Activated CD8-positive, alpha-beta T cell treated with anti-CD3 and anti-CD28 coated beads for 36 hours (primary cell): ENCODE results near the gene NME7. TPM values are rescaled to one million over a fixed set of nuclear protein-coding genes. Genes with fewer than 3 reads are reported as not detected.

Experiments
- ATAC-seq: fragments of 200-7000 bp; cut with Tn5 transposase; one replicate; pipeline ENCODE4 v1.10.0; 2021; ENCODE audit warnings: mild to moderate bottlenecking, moderate library complexity
- CTCF ChIA-PET: fragments of 350-600 bp; sonication (Branson Sonifier 250); formaldehyde crosslinking; loops from one replicate; lab custom pipeline; 2021; ENCODE audit warnings: antibody characterized with exemption; lab: Charles Lee
- POLR2A ChIA-PET: fragments of 350-600 bp; sonication (Branson Sonifier 250); formaldehyde crosslinking; loops from one replicate; lab custom pipeline; 2021; ENCODE audit warnings: antibody characterized with exemption; lab: Charles Lee
- DNase-seq: peaks from one replicate; pipeline ENCODE4 v3.0.0-alpha.2; 2020
- H3K27ac Mint-ChIP-seq: one replicate; pipeline ENCODE4 v1.8.0; 2021; ENCODE audit warnings: mild to moderate bottlenecking, mixed read lengths
- H3K27me3 Mint-ChIP-seq: one replicate; pipeline ENCODE4 v1.8.0; 2021; ENCODE audit warnings: mixed read lengths
- H3K36me3 Mint-ChIP-seq: one replicate; pipeline ENCODE4 v1.8.0; 2021; ENCODE audit warnings: low read depth, mixed read lengths
- H3K4me1 Mint-ChIP-seq: one replicate; pipeline ENCODE4 v1.8.0; 2021; ENCODE audit warnings: low read depth, mixed read lengths
- H3K4me3 Mint-ChIP-seq: one replicate; pipeline ENCODE4 v1.8.0; 2021; ENCODE audit warnings: mild to moderate bottlenecking, moderate library complexity, mixed read lengths
- H3K9me3 Mint-ChIP-seq: one replicate; pipeline ENCODE4 v1.8.0; 2021; ENCODE audit warnings: mixed read lengths
- intact Hi-C: fragments of 100-400 bp; cut with micrococcal nuclease; formaldehyde crosslinking; loops from one replicate; pipeline ENCODE4 v1.10.0; 2022
- total RNA-seq, 2 experiments: library from RNA; stranded (reverse); gene quantifications; one replicate each; pipeline ENCODE4 v1.2.3, GENCODE V29; 2021
- TF ChIP-seq, protein P1 (sequence below): fragments of 200-600 bp; IDR thresholded peaks from one replicate; pipeline ENCODE4 v1.8.0; 2022; ENCODE audit warnings: antibody characterized with exemption, mild to moderate bottlenecking

The NME7 gene
- total RNA-seq, 2 experiments from 2014 or later: 15.3 to 17.4 TPM

GRCh38 chr1:169327875-169328274, 39.7 kb downstream of the NME7 start:
- ATAC-seq: no peak

DNA sequence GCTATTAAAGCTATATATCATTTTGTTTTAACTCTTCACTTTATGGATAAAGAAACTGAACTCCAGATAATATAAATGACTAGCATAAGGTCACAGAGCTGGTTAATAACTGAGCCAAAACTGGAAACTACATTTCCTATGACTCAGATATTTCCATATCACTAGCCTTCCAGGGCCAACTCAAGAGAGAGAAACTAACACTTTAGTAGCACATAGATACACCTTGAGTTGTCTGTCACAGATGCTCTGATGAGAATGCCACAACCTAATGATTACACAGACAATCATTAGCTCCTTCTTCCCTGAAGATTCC, 40.7 kb downstream of the NME7 start:
- Mint-ChIP-seq H3K4me1 (peaks cover 25% of the 10 kb centered on the region), H3K36me3 (peaks cover 26% of the 10 kb centered on the region), H3K27ac (peak overlapping the region; percentile 78), H3K9me3 (peaks cover 10% of the 10 kb centered on the region), H3K4me3 (no peak overlapping the region), H3K27me3 (no peaks in the 10 kb centered on the region)
- intact Hi-C loops: no loop called here
- ChIA-PET POLR2A (interaction anchor here (0.6 kb wide), 1 partner anchor 161 kb away, joined by 3 read pairs; no protein-coding TSS in a partner anchor), CTCF (interaction anchor here (1.0 to 2.1 kb wide), 2 partner anchors 17 to 21 kb away, joined by 3 to 16 read pairs; no protein-coding TSS in a partner anchor)
- ATAC-seq: peak; percentile 95
- no peak for DNase-seq
- TF ChIP-seq, protein P1, sequence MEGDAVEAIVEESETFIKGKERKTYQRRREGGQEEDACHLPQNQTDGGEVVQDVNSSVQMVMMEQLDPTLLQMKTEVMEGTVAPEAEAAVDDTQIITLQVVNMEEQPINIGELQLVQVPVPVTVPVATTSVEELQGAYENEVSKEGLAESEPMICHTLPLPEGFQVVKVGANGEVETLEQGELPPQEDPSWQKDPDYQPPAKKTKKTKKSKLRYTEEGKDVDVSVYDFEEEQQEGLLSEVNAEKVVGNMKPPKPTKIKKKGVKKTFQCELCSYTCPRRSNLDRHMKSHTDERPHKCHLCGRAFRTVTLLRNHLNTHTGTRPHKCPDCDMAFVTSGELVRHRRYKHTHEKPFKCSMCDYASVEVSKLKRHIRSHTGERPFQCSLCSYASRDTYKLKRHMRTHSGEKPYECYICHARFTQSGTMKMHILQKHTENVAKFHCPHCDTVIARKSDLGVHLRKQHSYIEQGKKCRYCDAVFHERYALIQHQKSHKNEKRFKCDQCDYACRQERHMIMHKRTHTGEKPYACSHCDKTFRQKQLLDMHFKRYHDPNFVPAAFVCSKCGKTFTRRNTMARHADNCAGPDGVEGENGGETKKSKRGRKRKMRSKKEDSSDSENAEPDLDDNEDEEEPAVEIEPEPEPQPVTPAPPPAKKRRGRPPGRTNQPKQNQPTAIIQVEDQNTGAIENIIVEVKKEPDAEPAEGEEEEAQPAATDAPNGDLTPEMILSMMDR: no peak

More at GRCh38 chr1:169327875-169328274, 39.7 kb downstream of the NME7 start:
- Mint-ChIP-seq H3K27ac (no peak overlapping the region), H3K4me1 (peaks cover 24% of the 10 kb centered on the region), H3K36me3 (peaks cover 31% of the 10 kb centered on the region), H3K9me3 (peaks cover 12% of the 10 kb centered on the region), H3K4me3 (no peak overlapping the region), H3K27me3 (no peaks in the 10 kb centered on the region)
- DNase-seq: no peak
- TF ChIP-seq, protein P1: no peak
- ChIA-PET POLR2A (no interaction called here), CTCF (interaction anchor here (2.1 kb wide), 1 partner anchor 20 kb away, joined by 16 read pairs; no protein-coding TSS in a partner anchor)
- intact Hi-C loops: no loop called here

GRCh38 chr1:169326261-169326955, 41.2 kb downstream of the NME7 start:
- DNase-seq: no peak
- Mint-ChIP-seq H3K36me3 (peaks cover 24% of the 10 kb centered on the region), H3K9me3 (peaks cover 10% of the 10 kb centered on the region), H3K27me3 (no peaks in the 10 kb centered on the region), H3K4me1 (peaks cover 25% of the 10 kb centered on the region), H3K4me3 (no peak overlapping the region), H3K27ac (peak overlapping the region; percentile 78)
- ChIA-PET CTCF (interaction anchor here (1.0 to 2.1 kb wide), 2 partner anchors 16 to 22 kb away, joined by 3 to 16 read pairs; no protein-coding TSS in a partner anchor), POLR2A (interaction anchor here (0.6 kb wide), 1 partner anchor 162 kb away, joined by 3 read pairs; no protein-coding TSS in a partner anchor)
- intact Hi-C loops: no loop called here
- ATAC-seq: peak; percentile 47
- TF ChIP-seq, protein P1: no peak

GRCh38 chr1:169325117-169325516, 42.5 kb downstream of the NME7 start:
- no peak for DNase-seq
- no peak for ATAC-seq
- Mint-ChIP-seq H3K27me3 (no peaks in the 10 kb centered on the region), H3K9me3 (peaks cover 8% of the 10 kb centered on the region), H3K27ac (no peak overlapping the region), H3K4me1 (peaks cover 25% of the 10 kb centered on the region), H3K36me3 (peaks cover 15% of the 10 kb centered on the region), H3K4me3 (no peak overlapping the region)
- TF ChIP-seq, protein P1: no peak
- intact Hi-C loops: no loop called here
- POLR2A ChIA-PET: no interaction called here
- CTCF ChIA-PET: no interaction called here

DNA sequence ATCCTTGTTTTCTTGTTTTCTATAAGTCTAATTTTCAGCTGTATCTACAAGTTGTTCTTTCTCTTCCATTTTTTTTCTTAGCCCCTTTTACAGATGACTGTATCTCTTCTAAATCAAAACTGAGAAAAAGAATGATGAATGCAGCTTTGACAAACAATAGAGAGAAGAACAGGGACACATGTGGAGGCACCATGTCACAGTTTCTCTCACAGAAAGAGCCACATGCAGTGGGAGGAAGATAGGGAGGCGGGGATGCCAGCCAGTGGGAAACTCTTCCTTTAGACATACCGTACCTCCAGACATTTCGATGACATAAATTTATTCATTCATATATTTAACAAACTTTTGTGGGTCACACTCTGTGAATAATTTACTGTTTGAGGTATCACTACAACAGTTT, 45.5 kb downstream of the NME7 start:
- TF ChIP-seq, protein P1: no peak
- H3K27ac Mint-ChIP-seq: no peak overlapping the region
- ATAC-seq (no peak), DNase-seq (no peak)
- CTCF ChIA-PET: no interaction called here
- H3K9me3 Mint-ChIP-seq: no peaks in the 10 kb centered on the region
- POLR2A ChIA-PET: interaction anchor here (0.9 kb wide), 1 partner anchor 43 kb away, joined by 3 read pairs; no protein-coding TSS in a partner anchor
- H3K4me1 Mint-ChIP-seq: peaks cover 15% of the 10 kb centered on the region
- no peaks in the 10 kb centered on the region for H3K27me3 Mint-ChIP-seq
- H3K4me3 Mint-ChIP-seq: no peak overlapping the region
- H3K36me3 Mint-ChIP-seq: peaks cover 2% of the 10 kb centered on the region
- intact Hi-C loops: no loop called here
